Neuron (in vitro differentiated cells): Measurements from ENCODE around the gene TPBG.
"Not testable (repeated sequence)": the region's sequence is repeated elsewhere in the genome, so short reads cannot be mapped to it uniquely, and the experiment has no call there.

ENCODE experiments used
- H2AFZ ChIP-seq: one replicate; pipeline ENCODE4 v1.6.1; 2013; ENCODE audit warnings: low read depth, mild to moderate bottlenecking, inconsistent platforms, low read length, moderate library complexity
- H3K27me3 ChIP-seq: one replicate; pipeline ENCODE4 v1.6.1; 2013; ENCODE audit warnings: low read length; ENCODE audit not compliant: insufficient read depth
- H3K36me3 ChIP-seq: one replicate; pipeline ENCODE4 v1.6.1; 2013; ENCODE audit warnings: low read length; ENCODE audit not compliant: insufficient read depth
- H3K4me1 ChIP-seq: one replicate; pipeline ENCODE4 v1.6.1; 2013; ENCODE audit warnings: low read length; ENCODE audit not compliant: insufficient read depth
- H3K4me3 ChIP-seq: 2 replicates; pipeline ENCODE4 v1.5.1; 2013; ENCODE audit warnings: mild to moderate bottlenecking, low read length, moderate library complexity
- H3K9me3 ChIP-seq: one replicate; pipeline ENCODE4 v1.6.1; 2013; ENCODE audit warnings: low read length

TPBG gene

DNA sequence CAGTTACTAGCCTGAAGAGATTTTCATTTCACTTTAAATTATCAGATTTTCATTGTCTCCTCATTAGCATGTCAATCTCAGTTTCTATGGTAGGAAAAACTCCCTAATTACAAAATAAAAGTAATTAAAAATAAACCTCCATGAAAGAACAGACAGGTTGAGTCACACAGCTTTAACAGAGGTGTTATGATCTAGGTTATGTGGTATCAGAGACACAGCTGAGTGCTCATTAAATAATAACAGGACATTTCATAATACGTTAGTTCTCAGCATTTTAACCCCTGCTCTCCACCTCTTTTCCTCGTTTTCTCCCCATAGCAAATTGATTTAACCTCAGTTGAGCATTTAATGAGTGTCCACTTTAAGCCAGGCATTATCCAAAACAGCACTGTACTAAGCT, 21.9 kb downstream of the TPBG start:
- Histone ChIP-seq H3K9me3 (no peaks in the 10 kb centered on the region), H3K4me1 (no peaks in the 10 kb centered on the region), H3K36me3 (no peaks in the 10 kb centered on the region), H3K4me3 (no peak overlapping the region), H2AFZ (no peak overlapping the region), H3K27me3 (no peaks in the 10 kb centered on the region)

DNA sequence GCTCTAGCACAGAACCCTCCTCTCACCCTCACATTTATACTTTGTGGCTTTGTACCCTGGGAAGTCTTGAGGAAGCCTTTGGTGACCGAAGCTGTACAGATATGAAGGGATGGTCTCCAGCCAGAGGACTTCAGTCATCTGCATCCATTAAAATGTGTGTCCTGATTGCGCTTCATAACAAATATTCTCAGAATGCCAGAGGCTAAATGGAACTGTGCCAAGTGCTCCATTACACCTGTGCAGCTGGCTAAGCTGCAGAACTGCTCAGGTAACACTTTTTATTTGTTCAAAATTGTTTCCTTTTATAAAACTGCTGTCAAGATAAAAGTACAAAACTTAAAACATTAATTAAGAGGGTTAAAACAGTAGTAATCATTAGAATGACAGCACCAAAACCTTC, 22.3 kb downstream of the TPBG start:
- no peaks in the 10 kb centered on the region for H3K36me3 ChIP-seq
- H3K27me3 ChIP-seq = no peaks in the 10 kb centered on the region
- no peaks in the 10 kb centered on the region for H3K9me3 ChIP-seq
- no peak overlapping the region for H2AFZ ChIP-seq
- no peaks in the 10 kb centered on the region for H3K4me1 ChIP-seq
- H3K4me3 ChIP-seq = no peak overlapping the region

DNA sequence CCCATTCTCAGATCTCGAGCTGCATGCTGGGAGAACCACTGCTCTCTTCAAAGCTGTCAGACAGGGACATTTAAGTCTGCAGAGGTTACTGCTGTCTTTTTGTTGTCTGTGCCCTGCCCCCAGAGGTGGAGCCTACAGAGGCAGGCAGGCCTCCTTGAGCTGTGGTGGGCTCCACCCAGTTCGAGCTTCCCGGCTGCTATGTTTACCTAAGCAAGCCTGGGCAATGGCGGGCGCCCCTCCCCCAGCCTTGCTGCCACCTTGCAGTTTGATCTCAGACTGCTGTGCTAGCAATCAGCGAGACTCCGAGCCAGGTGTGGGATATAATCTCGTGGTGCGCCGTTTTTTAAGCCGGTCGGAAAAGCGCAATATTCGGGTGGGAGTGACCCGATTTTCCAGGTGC, 31.2 kb downstream of the TPBG start:
- not testable (repeated sequence) for H3K36me3 ChIP-seq, H3K9me3 ChIP-seq, H3K4me3 ChIP-seq, H3K27me3 ChIP-seq, H2AFZ ChIP-seq, H3K4me1 ChIP-seq

DNA sequence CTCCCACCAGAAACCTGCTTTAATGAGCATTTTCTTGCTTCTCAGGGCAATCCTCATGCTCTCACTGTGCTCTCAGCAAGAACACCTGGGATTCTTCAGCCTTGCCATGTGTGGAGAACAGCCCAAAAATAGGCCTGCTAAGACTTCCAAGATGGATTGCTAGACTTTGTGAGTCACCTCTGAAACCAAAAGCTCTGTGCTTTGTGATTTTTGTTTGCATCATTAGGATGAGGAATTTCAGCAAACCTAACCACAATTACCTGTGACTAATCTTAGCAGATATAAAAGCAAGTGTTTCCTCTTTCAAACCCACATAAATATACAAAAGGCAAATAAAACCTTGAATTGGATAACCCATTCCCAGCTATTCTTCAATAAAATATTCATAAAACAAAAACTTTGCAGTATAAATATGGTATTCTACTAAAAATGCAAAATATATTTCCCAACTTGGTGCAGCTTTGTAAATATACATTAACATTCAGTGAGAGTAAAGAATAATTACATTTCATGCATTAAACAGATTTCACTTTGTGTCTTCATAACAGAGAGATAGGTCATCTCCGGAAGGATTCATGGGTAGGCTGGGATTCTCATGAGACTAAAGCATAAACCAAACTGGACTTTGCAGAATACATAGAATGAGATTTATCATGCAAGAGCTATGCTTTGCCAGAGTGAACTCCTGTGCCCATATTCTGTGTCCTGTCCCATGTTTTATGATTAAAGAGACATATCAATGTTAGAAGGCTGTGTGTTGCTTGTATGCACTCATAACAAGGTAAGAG, 33.5 kb downstream of the TPBG start:
- Histone ChIP-seq H3K4me3 (no peak overlapping the region), H3K9me3 (no peaks in the 10 kb centered on the region), H3K4me1 (no peaks in the 10 kb centered on the region), H2AFZ (no peak overlapping the region), H3K36me3 (no peaks in the 10 kb centered on the region), H3K27me3 (no peaks in the 10 kb centered on the region)

DNA sequence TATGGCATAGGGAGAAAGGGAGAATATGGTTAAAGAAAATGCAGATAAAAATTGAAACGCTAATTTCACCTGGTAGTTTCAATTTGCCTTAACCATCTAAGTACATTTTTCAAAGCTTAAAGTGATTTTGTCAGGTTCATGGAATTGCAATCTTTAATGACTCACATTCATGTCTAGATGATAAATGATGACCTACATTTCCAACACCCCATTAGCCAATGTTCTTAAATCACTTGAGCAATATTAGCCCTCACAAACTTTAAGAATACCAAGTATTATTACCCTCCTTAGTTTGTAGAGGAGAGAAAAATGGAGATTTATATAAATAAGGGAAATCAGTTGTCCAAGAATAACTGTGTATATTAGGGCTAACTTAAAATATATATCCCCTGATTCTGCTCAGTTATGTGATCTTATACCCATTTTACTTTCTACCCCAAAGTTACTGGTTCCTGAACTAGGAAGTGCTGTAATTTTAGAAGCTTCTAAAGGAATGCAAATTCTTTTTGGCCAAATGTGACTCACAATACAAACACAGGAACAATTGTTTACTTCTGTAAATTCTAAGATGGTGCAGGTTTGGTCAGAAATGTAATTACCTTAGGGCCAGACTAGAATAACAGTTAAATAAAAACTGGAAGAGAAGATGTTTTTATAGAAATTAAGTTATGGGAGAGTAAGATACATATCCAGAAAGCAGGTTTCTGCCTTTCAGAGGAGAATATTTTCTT, 34.5 kb downstream of the TPBG start:
- Histone ChIP-seq H2AFZ (no peak overlapping the region), H3K27me3 (no peaks in the 10 kb centered on the region), H3K4me3 (no peak overlapping the region), H3K9me3 (no peaks in the 10 kb centered on the region), H3K36me3 (no peaks in the 10 kb centered on the region), H3K4me1 (no peaks in the 10 kb centered on the region)

DNA sequence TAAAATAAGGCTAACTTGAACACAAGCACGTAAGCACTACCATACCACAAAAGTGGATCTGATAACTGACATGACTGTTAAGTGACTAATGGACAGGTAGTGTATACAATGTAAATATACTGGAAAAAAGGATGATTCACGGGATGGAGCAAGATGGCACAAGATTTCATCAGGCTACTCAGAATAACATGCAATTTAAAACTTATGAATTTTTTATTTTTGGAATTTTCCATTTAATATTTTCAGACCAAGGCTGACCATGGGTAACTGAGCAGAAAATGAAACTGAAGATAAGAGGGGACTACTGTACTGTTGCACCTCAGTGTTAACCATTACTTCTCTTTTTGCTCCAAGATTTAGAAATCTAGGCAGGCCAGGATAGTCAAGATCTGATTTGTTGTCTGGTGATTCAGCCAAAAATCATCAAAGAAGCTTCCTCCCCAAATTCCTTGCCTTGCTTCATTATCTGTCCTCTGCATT, 45.4 kb downstream of the TPBG start:
- H3K27me3 ChIP-seq = no peaks in the 10 kb centered on the region
- no peak overlapping the region for H3K4me3 ChIP-seq
- no peaks in the 10 kb centered on the region for H3K9me3 ChIP-seq
- no peaks in the 10 kb centered on the region for H3K36me3 ChIP-seq
- H2AFZ ChIP-seq = no peak overlapping the region
- H3K4me1 ChIP-seq = no peaks in the 10 kb centered on the region

DNA sequence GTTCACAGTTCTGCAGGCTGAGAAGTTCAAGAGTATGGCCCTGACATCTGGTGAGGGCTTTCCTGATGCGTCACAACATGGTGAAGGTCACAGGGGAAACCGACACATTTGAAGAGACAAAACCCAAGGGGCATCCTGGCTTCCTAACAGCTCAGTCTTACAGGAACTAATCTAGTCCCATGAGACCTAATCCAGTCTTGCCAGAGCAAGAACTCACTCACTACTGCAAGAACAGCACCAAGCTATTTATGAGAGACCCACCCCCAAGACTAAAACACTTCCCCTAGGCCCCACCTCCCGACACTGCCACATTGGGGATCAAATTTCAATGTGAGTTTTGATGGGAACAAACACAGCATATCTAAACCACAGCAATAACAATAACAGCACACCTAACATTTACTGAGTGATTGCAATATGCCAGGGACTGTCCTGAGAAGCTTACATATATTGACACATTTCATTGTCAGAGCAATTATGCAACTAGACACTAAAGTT, 46.6 kb downstream of the TPBG start:
- Histone ChIP-seq H3K36me3 (no peaks in the 10 kb centered on the region), H3K4me3 (no peak overlapping the region), H2AFZ (no peak overlapping the region), H3K27me3 (no peaks in the 10 kb centered on the region), H3K4me1 (no peaks in the 10 kb centered on the region), H3K9me3 (no peaks in the 10 kb centered on the region)

DNA sequence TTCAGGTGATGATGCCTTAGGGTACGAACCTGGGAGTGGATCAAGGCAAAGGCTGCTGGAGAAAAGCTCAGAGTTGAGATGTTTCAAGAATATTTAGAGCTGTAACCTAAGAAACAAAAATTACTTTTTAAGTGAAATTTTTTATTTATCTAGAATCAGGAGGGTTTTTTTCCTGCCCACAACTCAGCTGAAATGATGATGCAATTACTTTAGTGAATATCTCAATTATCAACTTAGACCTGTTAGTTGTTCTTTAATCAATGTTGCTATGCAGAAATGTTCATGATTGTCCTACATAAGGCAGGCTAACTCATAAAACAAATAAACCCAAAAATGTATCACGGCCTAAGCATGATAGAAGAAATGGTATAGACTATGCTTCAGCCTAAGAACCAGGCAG, 50.3 kb downstream of the TPBG start:
- Histone ChIP-seq H3K4me3 (no peak overlapping the region), H3K36me3 (no peaks in the 10 kb centered on the region), H2AFZ (no peak overlapping the region), H3K27me3 (no peaks in the 10 kb centered on the region), H3K9me3 (no peaks in the 10 kb centered on the region), H3K4me1 (no peaks in the 10 kb centered on the region)

DNA sequence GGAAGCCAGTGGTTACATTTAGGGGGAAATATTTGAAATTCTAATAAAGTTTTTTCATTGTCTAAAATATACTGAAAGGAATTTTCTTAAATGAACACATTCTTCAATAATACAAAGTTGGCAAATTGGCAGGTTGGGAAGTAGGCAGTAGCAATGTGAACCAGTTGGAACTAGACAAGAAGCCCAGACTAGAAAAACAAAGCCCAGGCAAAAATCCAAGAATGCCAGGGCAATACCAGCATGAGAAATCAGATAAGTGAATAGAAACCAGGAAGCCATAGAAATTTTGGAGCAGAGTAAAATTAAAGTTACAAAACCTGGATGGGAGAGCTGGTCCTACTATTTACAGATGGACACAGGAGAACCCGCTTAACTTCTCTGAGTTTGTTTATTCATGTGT, 52.2 kb downstream of the TPBG start:
- H3K27me3 ChIP-seq = no peaks in the 10 kb centered on the region
- no peaks in the 10 kb centered on the region for H3K36me3 ChIP-seq
- H3K4me1 ChIP-seq = no peaks in the 10 kb centered on the region
- no peaks in the 10 kb centered on the region for H3K9me3 ChIP-seq
- H2AFZ ChIP-seq = no peak overlapping the region
- no peak overlapping the region for H3K4me3 ChIP-seq

DNA sequence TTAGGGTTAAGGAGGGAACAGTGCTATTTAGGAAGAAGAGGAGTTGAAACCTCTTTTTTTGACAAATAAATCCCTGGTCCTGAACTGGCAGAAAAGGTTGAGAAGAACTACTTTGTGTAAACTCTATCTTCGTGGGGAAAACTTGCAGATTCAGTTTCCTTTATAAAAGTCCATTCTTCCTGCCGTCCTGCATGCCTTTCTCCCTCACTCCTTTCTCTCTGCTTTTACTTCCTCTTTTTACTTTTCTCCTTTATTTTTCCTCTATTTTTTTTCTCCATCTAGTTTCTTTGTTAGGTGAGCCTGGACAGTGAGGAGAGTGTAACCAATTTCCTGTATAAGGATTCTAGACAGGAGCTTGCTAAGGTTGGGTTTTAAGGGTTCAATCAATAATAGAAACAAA, 52.7 kb downstream of the TPBG start:
- Histone ChIP-seq H3K4me3 (no peak overlapping the region), H3K36me3 (no peaks in the 10 kb centered on the region), H3K4me1 (no peaks in the 10 kb centered on the region), H3K27me3 (no peaks in the 10 kb centered on the region), H2AFZ (no peak overlapping the region), H3K9me3 (no peaks in the 10 kb centered on the region)
